GM19463 (cell line): ENCODE data around the gene MLH1.
A peak's percentile ranks its signal among the peaks of the same experiment; 100 is the strongest.
"Not testable (repeated sequence)": the region's sequence is repeated elsewhere in the genome, so short reads cannot be mapped to it uniquely, and the experiment has no call there.

Source experiments
- ATAC-seq: cut with Tn5 transposase; IDR thresholded peaks from one replicate; pipeline ENCODE4 v1.9.1; 2021; ENCODE audit warnings: mild to moderate bottlenecking, moderate library complexity; ENCODE audit not compliant: unreplicated experiment

Gene MLH1

GRCh38 chr3:36993326-36994283 is at the start of gene MLH1:
Gene MLH1 (plus strand): TSS chr3:36993518. CDS start chr3:36993548, 30 bp downstream.
- peak; percentile 84 for ATAC-seq

- ATAC-seq, result no peak
Measured at GRCh38 chr3:36943601-36944000, 49.7 kb upstream of the MLH1 start.

- ATAC-seq, result peak; percentile 45
Measured at GRCh38 chr3:36944012-36944640, 49.2 kb upstream of the MLH1 start.

- peak; percentile 56 for ATAC-seq
Measured at GRCh38 chr3:36944641-36945270, 48.6 kb upstream of the MLH1 start, which contains the start of gene TRANK1. Gene TRANK1 (minus strand): TSS chr3:36945054. CDS start chr3:36944809, 245 bp downstream.

GRCh38 chr3:36945333-36945980 is 47.9 kb upstream of the MLH1 start:
- no peak for ATAC-seq

GRCh38 chr3:36947814-36948213 is 45.5 kb upstream of the MLH1 start:
- ATAC-seq, result not testable (repeated sequence)

GRCh38 chr3:36954452-36955134 is 38.7 kb upstream of the MLH1 start:
- no peak for ATAC-seq

- no peak for ATAC-seq
Measured at GRCh38 chr3:36956155-36956554, 37.2 kb upstream of the MLH1 start.

GRCh38 chr3:36957063-36957462 is 36.3 kb upstream of the MLH1 start:
- no peak for ATAC-seq

- no peak for ATAC-seq
Measured at GRCh38 chr3:36957862-36958686, 35.2 kb upstream of the MLH1 start.

GRCh38 chr3:36959821-36960220 is 33.5 kb upstream of the MLH1 start:
- ATAC-seq, result no peak

- no peak for ATAC-seq
Measured at GRCh38 chr3:36960502-36960901, 32.8 kb upstream of the MLH1 start.

- not testable (repeated sequence) for ATAC-seq
Measured at GRCh38 chr3:36963008-36963407, 30.3 kb upstream of the MLH1 start.

GRCh38 chr3:36964331-36964730 is 29.0 kb upstream of the MLH1 start:
- ATAC-seq, result no peak

GRCh38 chr3:36964817-36965216 is 28.5 kb upstream of the MLH1 start:
- no peak for ATAC-seq

GRCh38 chr3:36965440-36965839 is 27.9 kb upstream of the MLH1 start:
- ATAC-seq, result no peak

GRCh38 chr3:36969085-36969484 is 24.2 kb upstream of the MLH1 start:
- no peak for ATAC-seq

GRCh38 chr3:36969540-36970432 is 23.5 kb upstream of the MLH1 start:
- peak; percentile 99 for ATAC-seq

- ATAC-seq, result no peak
Measured at GRCh38 chr3:36972163-36972562, 21.2 kb upstream of the MLH1 start.
